ACC112 (cell line): Measurements from ENCODE around the gene TBC1D22A.

Experiments used
- H2AFZ ChIP-seq: fragments of 200-600 bp; sonication (generic); one replicate; pipeline ENCODE4 v1.6.0; 2017; ENCODE audit warnings: antibody characterized with exemption, low read length; ENCODE audit not compliant: unreplicated experiment
- H3K27ac ChIP-seq: fragments of 200-600 bp; sonication (generic); 2 replicates; pipeline ENCODE4 v1.5.1; 2014; ENCODE audit warnings: low read depth, mild to moderate bottlenecking, antibody characterized with exemption, low read length, moderate library complexity
- H3K27me3 ChIP-seq: fragments of 200-600 bp; sonication (generic); 2 replicates; pipeline ENCODE4 v1.6.1; 2014; ENCODE audit warnings: mild to moderate bottlenecking, antibody characterized with exemption, low read length, moderate library complexity, mixed read lengths; ENCODE audit not compliant: insufficient read depth
- H3K36me3 ChIP-seq: fragments of 200-600 bp; sonication (generic); 2 replicates; pipeline ENCODE4 v1.6.1; 2016; ENCODE audit warnings: mild to moderate bottlenecking, antibody characterized with exemption, low read length, moderate library complexity, mixed read lengths; ENCODE audit not compliant: insufficient read depth
- H3K4me1 ChIP-seq: fragments of 200-600 bp; sonication (generic); one replicate; pipeline ENCODE4 v1.6.1; 2016; ENCODE audit warnings: low read length, mixed read lengths; ENCODE audit not compliant: insufficient read depth, unreplicated experiment, control insufficient read depth
- H3K4me3 ChIP-seq: fragments of 200-600 bp; sonication (generic); 2 replicates; pipeline ENCODE4 v1.5.1; 2014; ENCODE audit warnings: mild to moderate bottlenecking, low read depth, low read length
- H3K79me2 ChIP-seq: fragments of 200-600 bp; sonication (generic); one replicate; pipeline ENCODE4 v1.6.0; 2016; ENCODE audit warnings: low read length; ENCODE audit not compliant: control insufficient read depth, unreplicated experiment, insufficient read depth

The TBC1D22A gene

GRCh38 chr22:47200273-47201051, 438.0 kb downstream of the TBC1D22A start:
- H3K79me2 ChIP-seq = no peaks in the 10 kb centered on the region
- H3K4me3 ChIP-seq = no peak overlapping the region
- no peak overlapping the region for H2AFZ ChIP-seq
- no peaks in the 10 kb centered on the region for H3K27me3 ChIP-seq
- no peaks in the 10 kb centered on the region for H3K36me3 ChIP-seq
- no peak overlapping the region for H3K27ac ChIP-seq
- no peaks in the 10 kb centered on the region for H3K4me1 ChIP-seq

- Histone ChIP-seq H3K79me2 (no peaks in the 10 kb centered on the region), H3K27me3 (no peaks in the 10 kb centered on the region), H3K4me1 (no peaks in the 10 kb centered on the region), H3K27ac (no peak overlapping the region), H3K36me3 (no peaks in the 10 kb centered on the region), H3K4me3 (no peak overlapping the region), H2AFZ (no peak overlapping the region)
These were observed 438.9 kb downstream of the TBC1D22A start for GRCh38 chr22:47201186-47201995.

DNA sequence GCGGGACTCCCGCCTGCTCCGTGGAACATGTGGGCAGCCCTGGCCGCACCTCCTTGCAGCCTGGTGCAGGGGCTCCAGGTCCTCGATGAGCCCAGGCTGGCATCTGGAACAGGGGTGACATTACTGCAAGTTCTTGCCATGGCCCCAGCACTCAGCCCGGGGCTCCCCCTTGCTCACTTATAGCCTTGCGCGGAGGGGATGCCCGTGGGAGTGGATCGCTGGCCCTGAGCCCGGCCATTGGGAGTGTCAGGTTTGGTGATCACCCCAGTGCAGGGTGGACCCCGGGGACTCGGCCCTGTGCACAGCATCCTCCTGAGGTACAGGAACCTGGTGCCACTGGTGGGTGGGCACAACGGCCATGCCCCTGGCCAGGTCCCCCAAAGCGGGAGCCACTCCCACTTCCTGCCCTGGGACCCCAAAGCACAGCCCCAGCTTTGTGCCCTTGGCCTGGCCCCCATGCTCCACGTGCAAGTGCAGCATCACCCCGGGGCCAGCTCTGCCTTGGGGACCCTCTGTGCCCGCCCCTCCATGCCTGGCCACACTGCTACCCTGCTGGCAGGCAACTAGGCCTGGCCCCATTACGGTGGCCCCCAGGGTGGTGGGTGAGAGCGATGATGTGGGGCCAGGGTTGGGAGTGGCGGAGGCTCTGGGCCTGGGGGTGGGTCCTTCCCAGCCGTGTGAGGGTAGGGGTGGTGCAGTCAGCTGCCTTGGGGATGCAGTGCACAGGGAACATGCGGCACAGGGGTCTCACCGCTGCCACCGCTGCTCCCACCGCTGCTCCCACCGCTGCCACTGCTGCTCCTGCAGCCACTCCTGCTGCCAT, 439.8 kb downstream of the TBC1D22A start:
- no peaks in the 10 kb centered on the region for H3K4me1 ChIP-seq
- no peaks in the 10 kb centered on the region for H3K79me2 ChIP-seq
- H3K27ac ChIP-seq = no peak overlapping the region
- H3K4me3 ChIP-seq = no peak overlapping the region
- no peaks in the 10 kb centered on the region for H3K27me3 ChIP-seq
- no peaks in the 10 kb centered on the region for H3K36me3 ChIP-seq
- H2AFZ ChIP-seq = no peak overlapping the region

DNA sequence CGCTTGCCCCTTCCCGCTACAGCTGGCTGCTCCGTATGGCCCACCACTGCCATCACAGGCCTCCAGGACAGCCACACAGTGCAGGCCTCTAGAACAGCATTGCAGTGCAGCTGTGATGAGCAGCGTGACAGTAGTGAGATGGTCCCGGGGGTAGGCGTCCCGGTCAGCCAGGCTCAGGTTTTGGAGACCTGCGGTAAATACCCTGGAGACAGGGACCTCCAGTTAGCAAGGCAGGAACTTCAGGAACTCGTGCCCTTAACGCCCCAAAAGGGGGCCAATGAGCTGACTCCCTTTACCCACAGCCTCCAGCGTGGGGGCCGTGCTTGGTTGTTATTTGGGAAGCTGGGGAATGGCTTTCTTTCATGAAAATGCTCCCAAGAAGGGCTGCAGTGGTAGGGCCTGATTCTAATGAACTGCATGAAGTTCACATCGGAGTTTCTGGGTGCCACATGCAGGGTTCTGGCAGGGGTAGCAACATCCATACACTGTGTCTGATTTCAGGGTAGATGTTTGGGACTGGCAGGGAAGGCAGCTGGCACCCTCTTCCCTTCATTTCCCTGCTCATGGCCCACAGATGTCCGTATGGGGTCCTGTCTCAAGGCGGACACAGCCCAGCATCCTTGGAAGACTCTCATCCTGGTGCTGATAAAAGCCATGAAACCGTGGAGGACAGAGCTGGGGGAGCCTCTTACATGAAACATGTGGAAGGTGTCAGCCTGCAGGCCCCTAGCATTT, 440.5 kb downstream of the TBC1D22A start:
- no peak overlapping the region for H3K4me3 ChIP-seq
- H3K36me3 ChIP-seq = no peaks in the 10 kb centered on the region
- H3K27me3 ChIP-seq = no peaks in the 10 kb centered on the region
- no peak overlapping the region for H2AFZ ChIP-seq
- no peaks in the 10 kb centered on the region for H3K79me2 ChIP-seq
- no peak overlapping the region for H3K27ac ChIP-seq
- H3K4me1 ChIP-seq = no peaks in the 10 kb centered on the region

DNA sequence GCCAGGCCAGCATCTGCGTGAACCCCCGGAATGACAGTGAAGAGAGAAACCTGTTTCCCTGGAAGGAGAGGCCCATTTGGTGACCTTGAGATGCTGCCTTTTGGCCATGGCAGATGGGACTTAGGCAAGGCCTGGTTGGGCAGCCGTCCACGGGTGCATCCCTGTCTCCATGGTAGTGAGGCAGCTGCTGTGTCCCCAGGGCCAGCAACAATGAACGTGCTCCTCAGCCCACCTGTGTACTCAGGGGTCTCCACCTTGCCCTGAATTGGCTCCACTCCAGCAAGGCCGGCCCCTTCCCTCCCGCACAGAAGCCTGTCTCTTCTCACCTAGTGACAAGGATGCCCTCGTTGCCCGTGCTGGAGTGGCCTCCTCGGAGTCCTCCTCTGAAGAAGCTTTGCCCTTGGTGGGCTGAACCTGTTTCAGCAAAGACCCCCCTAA, 441.1 kb downstream of the TBC1D22A start:
- no peaks in the 10 kb centered on the region for H3K27me3 ChIP-seq
- no peak overlapping the region for H2AFZ ChIP-seq
- H3K79me2 ChIP-seq = no peaks in the 10 kb centered on the region
- H3K4me1 ChIP-seq = no peaks in the 10 kb centered on the region
- H3K4me3 ChIP-seq = no peak overlapping the region
- H3K27ac ChIP-seq = no peak overlapping the region
- H3K36me3 ChIP-seq = no peaks in the 10 kb centered on the region

DNA sequence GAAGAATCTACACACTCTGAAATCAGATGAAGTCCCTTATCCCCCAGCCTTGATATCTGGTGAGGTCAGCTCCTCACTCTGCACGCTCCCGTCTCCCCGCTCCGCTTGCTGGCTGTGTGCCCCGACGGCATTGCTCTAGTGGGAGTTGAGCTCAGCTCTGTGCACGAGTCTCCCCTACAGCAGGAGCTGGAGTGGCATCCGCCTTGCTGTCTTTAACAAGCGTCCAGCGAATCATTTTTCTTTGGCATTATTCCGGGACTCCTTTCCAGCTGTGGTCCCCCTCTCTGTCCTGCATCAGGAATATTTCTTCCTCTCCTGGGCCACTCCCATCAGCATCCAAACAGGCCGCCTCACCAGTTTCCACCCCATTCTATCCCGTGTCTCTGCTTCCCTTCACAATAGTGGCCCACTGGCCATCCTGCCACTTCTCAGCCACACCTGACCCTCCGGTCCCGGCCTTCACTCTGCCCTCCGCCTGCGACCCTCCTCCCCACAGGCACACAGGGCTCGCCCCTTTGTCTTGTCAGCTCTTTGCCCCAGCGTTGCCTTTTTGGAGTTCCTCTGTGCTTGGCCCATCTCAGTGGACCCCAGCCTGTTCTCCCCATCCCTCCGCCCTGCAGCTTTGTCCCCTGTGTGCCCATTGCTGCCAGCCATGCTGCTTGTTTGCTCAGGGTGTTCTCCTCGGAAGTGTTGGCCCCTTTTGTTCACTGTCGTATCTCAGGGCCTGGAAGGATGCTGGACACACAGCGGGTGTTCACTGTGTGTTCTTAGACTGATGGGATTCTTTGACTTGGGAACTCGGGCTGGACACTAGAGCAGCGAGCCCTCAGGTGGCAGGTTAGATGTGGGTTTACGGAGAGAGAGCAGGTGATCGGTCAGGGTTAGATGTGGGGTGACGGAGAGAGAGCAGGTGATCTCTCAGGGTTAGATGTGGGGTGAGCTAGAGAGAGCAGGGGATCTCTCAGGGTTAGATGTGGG, 441.8 kb downstream of the TBC1D22A start:
- Histone ChIP-seq H3K27me3 (no peaks in the 10 kb centered on the region), H3K27ac (no peak overlapping the region), H3K79me2 (no peaks in the 10 kb centered on the region)

GRCh38 chr22:47205081-47205491, 442.6 kb downstream of the TBC1D22A start:
- Histone ChIP-seq H3K27ac (no peak overlapping the region), H3K79me2 (no peaks in the 10 kb centered on the region), H3K4me1 (no peaks in the 10 kb centered on the region), H3K27me3 (no peaks in the 10 kb centered on the region), H2AFZ (no peak overlapping the region), H3K4me3 (no peak overlapping the region), H3K36me3 (no peaks in the 10 kb centered on the region)

More for the DNA sequence above, 441.8 kb downstream of the TBC1D22A start:
- Histone ChIP-seq H2AFZ (no peak overlapping the region), H3K36me3 (no peaks in the 10 kb centered on the region), H3K4me3 (no peak overlapping the region), H3K4me1 (no peaks in the 10 kb centered on the region)

- no peaks in the 10 kb centered on the region for H3K4me1 ChIP-seq
- no peak overlapping the region for H2AFZ ChIP-seq
- no peaks in the 10 kb centered on the region for H3K79me2 ChIP-seq
- no peak overlapping the region for H3K4me3 ChIP-seq
- no peaks in the 10 kb centered on the region for H3K27me3 ChIP-seq
- H3K36me3 ChIP-seq = no peaks in the 10 kb centered on the region
- no peak overlapping the region for H3K27ac ChIP-seq
These were observed 443.1 kb downstream of the TBC1D22A start for GRCh38 chr22:47205554-47205953.

GRCh38 chr22:47206164-47206563, 443.7 kb downstream of the TBC1D22A start:
- H3K27me3 ChIP-seq = no peaks in the 10 kb centered on the region
- H3K79me2 ChIP-seq = no peaks in the 10 kb centered on the region
- H3K4me3 ChIP-seq = no peak overlapping the region
- H3K27ac ChIP-seq = no peak overlapping the region
- H2AFZ ChIP-seq = no peak overlapping the region
- H3K4me1 ChIP-seq = no peaks in the 10 kb centered on the region
- H3K36me3 ChIP-seq = no peaks in the 10 kb centered on the region
